K562 (cell line): Measurements from ENCODE around the gene CARD8. TPM values are rescaled to one million over a fixed set of nuclear protein-coding genes. Genes with fewer than 3 reads are reported as not detected.

ENCODE experiments used
- ATAC-seq: fragments of 200-7000 bp; cut with Tn5 transposase; 3 replicates; pipeline ENCODE4 v1.9.1; 2020; ENCODE audit warnings: moderate library complexity
- BruUV-seq: library from RNA; stranded (reverse); fragments of 400-500 nt; replicated peaks from 2 replicates; lab custom pipeline; 2021; lab: Mats Ljungman, UMichigan
- CTCF ChIA-PET: fragments of 300-600 bp; formaldehyde crosslinking; extraction: SDS; loops from one replicate; lab custom pipeline; 2021; ENCODE audit warnings: low intra/inter-chr PET ratio; lab: Yijun Ruan, JAX
- POLR2A ChIA-PET: fragments of 300-600, 350-650 bp; sonication (Branson Sonifier 250); formaldehyde crosslinking; extraction: SDS; loops from one replicate; lab custom pipeline; 2021; ENCODE audit warnings: antibody characterized with exemption, inconsistent platforms; lab: Yijun Ruan, JAX
- DNase-seq, 4 experiments: peaks; one replicate each; pipeline versions ENCODE4 v3.0.0 to v3.0.0-alpha.2; 2011 to 2018; ENCODE audit warnings: low spot score in 3 of 4, mixed read lengths in 3 of 4; ENCODE audit errors: extremely low read depth in 1 of 4
- FAIRE-seq: peaks from 2 replicates; lab custom pipeline; 2011; peaks lifted over from hg19 to GRCh38; lab: Jason Lieb, UNC
- H2AFZ ChIP-seq: 2 replicates; pipeline ENCODE4 v1.6.0; 2011; ENCODE audit warnings: low read depth, low read length, control low read depth, inconsistent platforms
- H3K27ac ChIP-seq: fragments of 200-600 bp; 3 replicates; pipeline ENCODE4 v1.8.0; 2011; ENCODE audit warnings: low read depth, mild to moderate bottlenecking, control low read depth, inconsistent platforms, low read length, moderate library complexity, mixed read lengths; ENCODE audit errors: extremely low read depth
- H3K27me3 ChIP-seq, 2 experiments: fragments of 300-600 bp in 1 of 2; 2 replicates in 1 of 2; 3 replicates in 1 of 2; pipeline versions ENCODE4 v1.6.0 to v1.8.0; 2011; ENCODE audit warnings: inconsistent platforms in 2 of 2, low read length in 2 of 2, mild to moderate bottlenecking in 1 of 2, mixed read lengths in 1 of 2, moderate library complexity in 1 of 2; ENCODE audit not compliant: control insufficient read depth in 2 of 2, insufficient read depth in 2 of 2
- H3K36me3 ChIP-seq: fragments of 300-600 bp; 3 replicates; pipeline ENCODE4 v1.8.0; 2011; ENCODE audit warnings: mild to moderate bottlenecking, low read length, inconsistent platforms; ENCODE audit not compliant: control insufficient read depth, insufficient read depth
- H3K4me1 ChIP-seq, 2 experiments: fragments of 200-600 bp in 1 of 2; replicated peaks in 1 of 2; 2 replicates in 1 of 2; 3 replicates in 1 of 2; pipeline versions ENCODE4 v1.5.1 to v1.8.0; 2011; ENCODE audit warnings: inconsistent platforms in 2 of 2, low read length in 2 of 2, mild to moderate bottlenecking in 1 of 2, mixed read lengths in 1 of 2, moderate library complexity in 1 of 2; ENCODE audit not compliant: control insufficient read depth in 2 of 2, insufficient read depth in 2 of 2
- H3K4me2 ChIP-seq: 2 replicates; pipeline ENCODE4 v1.6.1; 2011; ENCODE audit warnings: low read length, control low read depth, inconsistent platforms, mixed read lengths; ENCODE audit not compliant: insufficient read depth
- H3K4me3 ChIP-seq: fragments of 200-600 bp; sonication (generic), shearing (Covaris generic); 2 replicates; pipeline ENCODE4 v1.5.1; 2016; ENCODE audit warnings: control low read depth, inconsistent platforms
- H3K79me2 ChIP-seq: fragments of 200-600 bp; 3 replicates; pipeline ENCODE4 v1.8.0; 2011; ENCODE audit warnings: low read length, inconsistent platforms; ENCODE audit not compliant: control insufficient read depth, insufficient read depth
- H3K9ac ChIP-seq, 2 experiments: 2 replicates each; pipeline versions ENCODE4 v1.6.0 to v1.6.1; 2011; ENCODE audit warnings: low read depth in 2 of 2, low read length in 2 of 2, control low read depth in 1 of 2, inconsistent platforms in 1 of 2, mild to moderate bottlenecking in 1 of 2, mixed read lengths in 1 of 2; ENCODE audit not compliant: insufficient read depth in 1 of 2
- H3K9me1 ChIP-seq: one replicate; pipeline ENCODE4 v1.6.0; 2011; ENCODE audit warnings: inconsistent platforms, mild to moderate bottlenecking, low read length, moderate library complexity; ENCODE audit not compliant: control insufficient read depth, insufficient read depth
- H3K9me3 ChIP-seq: replicated peaks from 2 replicates; pipeline ENCODE4 v1.5.1; 2011; ENCODE audit warnings: low read depth, low read length, inconsistent platforms; ENCODE audit not compliant: control insufficient read depth, insufficient read depth
- H4K20me1 ChIP-seq: replicated peaks from 2 replicates; pipeline ENCODE4 v1.6.1; 2011; ENCODE audit warnings: low read length, inconsistent platforms, mixed read lengths; ENCODE audit not compliant: control insufficient read depth, insufficient read depth
- ATF3 ChIP-seq, 2 experiments: fragments of 450-650 bp in 1 of 2; sonication (generic) in 1 of 2; formaldehyde crosslinking in 1 of 2; IDR thresholded peaks in 1 of 2; conservative IDR thresholded peaks in 1 of 2; 2 replicates each; pipeline versions ENCODE4 v1.6.1 to v1.8.1; 2016 to 2023; ENCODE audit warnings: mild to moderate bottlenecking in 2 of 2, moderate library complexity in 2 of 2, inconsistent platforms in 1 of 2, missing genetic modification reagents in 1 of 2
- CEBPG ChIP-seq, 3 experiments: fragments of 200-800 bp in 1 of 3; sonication (Bioruptor generic) in 1 of 3; sonication (generic) in 1 of 3; formaldehyde crosslinking in 1 of 3; IDR thresholded peaks in 2 of 3; conservative IDR thresholded peaks in 1 of 3; 2 replicates each; pipeline versions ENCODE4 v1.6.1 to v1.8.0; 2016 to 2022; ENCODE audit warnings: missing compliant biosample characterization in 2 of 3, missing genetic modification characterization in 2 of 3, mild to moderate bottlenecking in 1 of 3, missing genetic modification reagents in 1 of 3
- JUN ChIP-seq, 2 experiments: sonication (generic) in 1 of 2; formaldehyde crosslinking in 1 of 2; IDR thresholded peaks; 2 replicates each; pipeline versions ENCODE4 v1.6.1 to v1.8.0; 2012 to 2022; ENCODE audit warnings: borderline replicate concordance in 2 of 2, mild to moderate bottlenecking in 2 of 2, improper control_type of control experiment in 1 of 2, low read depth in 1 of 2, low read length in 1 of 2, missing genetic modification reagents in 1 of 2
- MNT ChIP-seq, 2 experiments: fragments of 450-650 bp; conservative IDR thresholded peaks; 2 replicates each; pipeline ENCODE4 v1.6.1; 2017; ENCODE audit warnings: mild to moderate bottlenecking in 2 of 2, moderate library complexity in 2 of 2
- NFYB ChIP-seq: IDR thresholded peaks from 2 replicates; pipeline ENCODE4 v1.6.1; 2011; ENCODE audit warnings: mild to moderate bottlenecking, moderate library complexity; ENCODE audit not compliant: insufficient read length; ENCODE audit errors: extremely low read depth
- NR2C1 ChIP-seq, 2 experiments: fragments of 450-650 bp; IDR thresholded peaks; 2 replicates each; pipeline ENCODE4 v1.6.1; 2017; ENCODE audit warnings: mild to moderate bottlenecking in 2 of 2, antibody characterized with exemption in 1 of 2, inconsistent platforms in 1 of 2, missing compliant biosample characterization in 1 of 2, missing genetic modification characterization in 1 of 2
- TRIM24 ChIP-seq, 2 experiments: fragments of 450-650 bp; IDR thresholded peaks; 2 replicates each; pipeline ENCODE4 v1.6.1; 2016
- WGBS: fragments of 100-300 bp; shearing (Covaris generic); methylation state at CpG from one replicate; pipeline ENCODE4 v1.1.6; 2016; ENCODE audit warnings: low coverage, mixed read lengths; ENCODE audit not compliant: insufficient coverage; ENCODE audit errors: missing lambda C conversion rate; 5-methylcytosine and 5-hydroxymethylcytosine counted together
- in situ Hi-C: fragments of 300-500 bp; cut with MboI; formaldehyde crosslinking; loops from 4 replicates; pipeline ENCODE4 v1.15.0; 2018; ENCODE audit warnings: inconsistent platforms, mixed read lengths
- intact Hi-C: fragments of 100-400 bp; cut with micrococcal nuclease; formaldehyde crosslinking; loops from 2 replicates; pipeline ENCODE4 v1.14.2; 2022
- polyA plus RNA-seq, 8 experiments: library from polyadenylated mRNA; depleted of rRNA in 4 of 8; stranded (reverse) in 5 of 8; unstranded in 3 of 8; fragments of >200 nt; fragmentation: Nextera tagmentation in 2 of 8; fragmentation: Illumina TruSeq in 1 of 8; extraction: Ambion mirVana in 2 of 8; extraction: Trizol in 1 of 8; gene quantifications; 2 replicates each; pipeline versions ENCODE4 v1.2.1 to v1.2.3, GENCODE V29; 2011 to 2014; ENCODE audit warnings: inconsistent platforms in 1 of 8, missing spikeins in 1 of 8
- total RNA-seq, 7 experiments: library from RNA; depleted of rRNA in 6 of 7; stranded (reverse); fragments of >200 nt in 6 of 7; fragmentation: Illumina TruSeq in 2 of 7; extraction: Trizol in 2 of 7; gene quantifications; 2 replicates each; pipeline versions ENCODE4 v1.2.1 to v1.2.3, GENCODE V29; 2011 to 2021; ENCODE audit warnings: low replicate concordance in 1 of 7

Gene CARD8
- total and polyA plus RNA-seq, 9 of the 15 experiments (the other 6 are each of a cell fraction or from before 2014, with no cell fraction given): 11.5 to 26.4 (median 20.8) TPM

- in situ Hi-C loops (no loop called here), intact Hi-C loops (no loop called here)
- CTCF ChIA-PET: interaction anchor here (0.6 kb wide), 1 partner anchor 466 kb away, joined by 3 read pairs; no protein-coding TSS in a partner anchor
- H3K27ac ChIP-seq: no peak overlapping the region
- no peak for ATAC-seq
- no TSS peak for BruUV-seq
- no peak overlapping the region for H2AFZ ChIP-seq
- 81% methylated on average over 3 of the region's 3 CpGs for WGBS
- no peak for TF ChIP-seq NFYB
- TF ChIP-seq MNT (conservative IDR thresholded peaks at IDR 0.05): no peak
- TF ChIP-seq JUN (IDR thresholded peaks at IDR 0.05; ENCODE audit: borderline replicate concordance, low read depth, low read length): no peak
- TF ChIP-seq JUN (CRISPR knock-in tag; IDR thresholded peaks at IDR 0.05; ENCODE audit: borderline replicate concordance): no peak
- peak in 1 of 2 experiments; percentile 42; a peak in 1 of 4 replicates for TF ChIP-seq TRIM24 (IDR thresholded peaks at IDR 0.05)
- no peak for TF ChIP-seq NR2C1 (IDR thresholded peaks at IDR 0.05)
- 0 out of 2 replicates have a peak, but pooled peaks have one; percentile 29 for TF ChIP-seq NR2C1 (tag; IDR thresholded peaks at IDR 0.05)
- TF ChIP-seq ATF3 (IDR thresholded peaks at IDR 0.05): peak; percentile 74
- no peak for TF ChIP-seq ATF3 (CRISPR knock-in tag; conservative IDR thresholded peaks at IDR 0.05)
- TF ChIP-seq CEBPG (CRISPR knock-in tag; IDR thresholded peaks at IDR 0.05): no peak
- peak; percentile 28 to 72; a peak in 2 of 4 replicates for TF ChIP-seq CEBPG (tag; conservative IDR thresholded peaks at IDR 0.05 in 1 of 2, IDR thresholded peaks at IDR 0.05 in 1 of 2)
- TF ChIP-seq, all 486 proteins: peak for 4
- Histone ChIP-seq H3K9me1 (no peaks in the 10 kb centered on the region), H3K4me2 (no peak overlapping the region), H3K9ac (no peak overlapping the region), H3K27me3 (no peaks in the 10 kb centered on the region), H3K4me1 (peaks cover 4 to 20% of the 10 kb centered on the region in 2 experiments; a peak in 2 of 5 replicates), H3K79me2 (peaks cover 3% of the 10 kb centered on the region; the same call in 1 of the 3 replicates), H3K4me3 (no peak overlapping the region), H4K20me1 (no peaks in the 10 kb centered on the region), H3K9me3 (no peaks in the 10 kb centered on the region), H3K36me3 (peaks cover 21% of the 10 kb centered on the region; the same call in 2 of the 3 replicates)
- FAIRE-seq (no peak), DNase-seq (no peak)
- POLR2A ChIA-PET: no interaction called here
Observed at GRCh38 chr19:48247212-48247611, 8.5 kb downstream of the CARD8 start.
